Measurements from ENCODE around the gene UNC119. TPM values are rescaled to one million over a fixed set of nuclear protein-coding genes. Genes with fewer than 3 reads are reported as not detected.
A peak's percentile ranks its signal among the peaks of the same experiment; 100 is the strongest.
"Not testable (repeated sequence)": the region's sequence is repeated elsewhere in the genome, so short reads cannot be mapped to it uniquely, and the experiment has no call there.

UNC119 gene
- polyA plus RNA-seq, 1 donor from 2014 or later = 218 TPM

DNA sequence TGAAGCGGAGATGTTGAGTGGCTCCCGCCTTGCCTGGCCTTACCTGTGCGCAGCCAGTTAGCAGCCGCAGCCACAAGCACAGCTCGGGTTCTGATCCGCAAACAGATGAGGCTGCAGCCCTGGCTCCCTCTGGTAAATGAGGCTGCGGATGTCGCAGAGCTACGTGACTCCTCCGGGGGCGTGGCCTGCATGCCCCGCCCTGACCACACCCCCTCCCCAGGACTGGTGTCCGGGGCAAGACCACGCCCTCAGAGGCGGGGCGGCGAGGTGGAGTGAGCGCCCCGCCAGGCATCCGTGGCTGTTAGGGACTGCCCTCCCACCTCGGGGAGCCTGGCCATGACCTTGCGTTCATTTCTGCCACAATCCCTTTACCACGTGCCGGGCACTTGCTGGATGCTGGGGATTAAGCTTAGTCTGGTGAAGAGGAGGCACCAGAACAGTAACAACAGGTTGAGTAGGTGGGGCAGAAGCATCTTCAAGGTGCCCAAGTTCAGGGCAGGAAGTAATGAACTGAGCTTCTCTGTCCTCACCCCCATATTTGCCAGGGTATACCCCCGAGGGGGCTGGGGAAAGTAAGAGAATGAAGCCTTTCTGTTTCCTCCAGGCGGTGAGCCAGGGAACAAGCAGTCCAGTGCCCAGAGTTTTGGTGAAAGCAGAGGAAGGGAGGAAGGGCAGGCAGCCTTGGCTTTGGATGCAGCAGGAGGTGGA, 24.5 kb upstream of the UNC119 start, which contains the start of gene ALDOC:
TSS of gene ALDOC (minus strand) at position 138 of the 708 bp plus-strand sequence. CDS start 1,363 bp downstream, outside the sequence.
- H3F3A ChIP-seq (ENCODE audit: insufficient read depth, low read length, poor library complexity, severe bottlenecking) = no peaks in the 10 kb centered on the region
- no peaks in the 10 kb centered on the region for H3K79me2 ChIP-seq (replicated peaks; ENCODE audit: insufficient read depth, low read length)
- no peaks in the 10 kb centered on the region for H3K27me3 ChIP-seq (ENCODE audit: insufficient read depth, low read depth, low read length)
- TF ChIP-seq, protein P1, sequence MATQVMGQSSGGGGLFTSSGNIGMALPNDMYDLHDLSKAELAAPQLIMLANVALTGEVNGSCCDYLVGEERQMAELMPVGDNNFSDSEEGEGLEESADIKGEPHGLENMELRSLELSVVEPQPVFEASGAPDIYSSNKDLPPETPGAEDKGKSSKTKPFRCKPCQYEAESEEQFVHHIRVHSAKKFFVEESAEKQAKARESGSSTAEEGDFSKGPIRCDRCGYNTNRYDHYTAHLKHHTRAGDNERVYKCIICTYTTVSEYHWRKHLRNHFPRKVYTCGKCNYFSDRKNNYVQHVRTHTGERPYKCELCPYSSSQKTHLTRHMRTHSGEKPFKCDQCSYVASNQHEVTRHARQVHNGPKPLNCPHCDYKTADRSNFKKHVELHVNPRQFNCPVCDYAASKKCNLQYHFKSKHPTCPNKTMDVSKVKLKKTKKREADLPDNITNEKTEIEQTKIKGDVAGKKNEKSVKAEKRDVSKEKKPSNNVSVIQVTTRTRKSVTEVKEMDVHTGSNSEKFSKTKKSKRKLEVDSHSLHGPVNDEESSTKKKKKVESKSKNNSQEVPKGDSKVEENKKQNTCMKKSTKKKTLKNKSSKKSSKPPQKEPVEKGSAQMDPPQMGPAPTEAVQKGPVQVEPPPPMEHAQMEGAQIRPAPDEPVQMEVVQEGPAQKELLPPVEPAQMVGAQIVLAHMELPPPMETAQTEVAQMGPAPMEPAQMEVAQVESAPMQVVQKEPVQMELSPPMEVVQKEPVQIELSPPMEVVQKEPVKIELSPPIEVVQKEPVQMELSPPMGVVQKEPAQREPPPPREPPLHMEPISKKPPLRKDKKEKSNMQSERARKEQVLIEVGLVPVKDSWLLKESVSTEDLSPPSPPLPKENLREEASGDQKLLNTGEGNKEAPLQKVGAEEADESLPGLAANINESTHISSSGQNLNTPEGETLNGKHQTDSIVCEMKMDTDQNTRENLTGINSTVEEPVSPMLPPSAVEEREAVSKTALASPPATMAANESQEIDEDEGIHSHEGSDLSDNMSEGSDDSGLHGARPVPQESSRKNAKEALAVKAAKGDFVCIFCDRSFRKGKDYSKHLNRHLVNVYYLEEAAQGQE (IDR thresholded peaks at IDR 0.05; ENCODE audit: borderline replicate concordance) = no peak
- TF ChIP-seq RAD21 (conservative IDR thresholded peaks at IDR 0.05) (no peak), SMC3 (conservative IDR thresholded peaks at IDR 0.05; ENCODE audit: poor library complexity) (no peak), POLR2AphosphoS5 (IDR thresholded peaks at IDR 0.05) (peak; percentile 30)
- H3K9me3 ChIP-seq (ENCODE audit: low read length) = no peaks in the 10 kb centered on the region
- no peak within 1 kb of the TSS for H3K4me2 ChIP-seq (ENCODE audit: low read length)
- H3K4me3 ChIP-seq (ENCODE audit: low read length) = peak within 1 kb of the TSS; percentile 54
- no peaks in the 10 kb centered on the region for H4K20me1 ChIP-seq (ENCODE audit: insufficient read depth)
- no peak within 1 kb of the TSS for H3K9ac ChIP-seq (ENCODE audit: low read length)
- no peaks in the 10 kb centered on the region for H3K36me3 ChIP-seq (ENCODE audit: insufficient read depth, low read length)
- no peaks in the 10 kb centered on the region for H3K9me2 ChIP-seq (ENCODE audit: insufficient read depth, low read length)
- H3K27ac ChIP-seq (ENCODE audit: low read length) = no peak within 1 kb of the TSS
- no peak within 1 kb of the TSS for H2AFZ ChIP-seq (ENCODE audit: low read depth, low read length)

DNA sequence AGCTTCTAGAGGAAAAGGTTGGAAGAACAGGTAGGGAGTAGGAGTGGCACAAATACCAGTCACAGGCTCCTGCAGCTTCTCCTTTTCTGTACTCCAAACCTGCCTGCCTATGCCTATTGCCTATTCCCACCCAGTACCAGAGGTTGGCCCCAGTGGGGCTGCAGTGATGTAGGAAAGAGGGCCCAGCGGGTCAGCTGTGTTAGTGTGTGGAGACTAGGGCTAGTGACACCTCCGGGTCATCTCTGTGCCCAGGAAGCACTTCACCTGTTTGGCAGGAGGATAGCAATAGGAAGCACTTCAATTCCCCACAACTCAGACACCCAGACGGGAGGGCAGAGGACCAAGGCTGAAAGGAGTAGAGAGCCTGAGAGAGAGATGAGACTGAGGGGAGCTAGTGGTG, 23.6 kb upstream of the UNC119 start:
- not testable (repeated sequence) for H3K4me2 ChIP-seq (ENCODE audit: low read length); H2AFZ ChIP-seq (ENCODE audit: low read depth, low read length); H3K36me3 ChIP-seq (ENCODE audit: insufficient read depth, low read length); H3K27ac ChIP-seq (ENCODE audit: low read length); H3K9me2 ChIP-seq (ENCODE audit: insufficient read depth, low read length); H3F3A ChIP-seq (ENCODE audit: insufficient read depth, low read length, poor library complexity, severe bottlenecking); H3K79me2 ChIP-seq (replicated peaks; ENCODE audit: insufficient read depth, low read length); H3K9me3 ChIP-seq (ENCODE audit: low read length); H3K4me3 ChIP-seq (ENCODE audit: low read length); H3K27me3 ChIP-seq (ENCODE audit: insufficient read depth, low read depth, low read length); H4K20me1 ChIP-seq (ENCODE audit: insufficient read depth); H3K9ac ChIP-seq (ENCODE audit: low read length)

DNA sequence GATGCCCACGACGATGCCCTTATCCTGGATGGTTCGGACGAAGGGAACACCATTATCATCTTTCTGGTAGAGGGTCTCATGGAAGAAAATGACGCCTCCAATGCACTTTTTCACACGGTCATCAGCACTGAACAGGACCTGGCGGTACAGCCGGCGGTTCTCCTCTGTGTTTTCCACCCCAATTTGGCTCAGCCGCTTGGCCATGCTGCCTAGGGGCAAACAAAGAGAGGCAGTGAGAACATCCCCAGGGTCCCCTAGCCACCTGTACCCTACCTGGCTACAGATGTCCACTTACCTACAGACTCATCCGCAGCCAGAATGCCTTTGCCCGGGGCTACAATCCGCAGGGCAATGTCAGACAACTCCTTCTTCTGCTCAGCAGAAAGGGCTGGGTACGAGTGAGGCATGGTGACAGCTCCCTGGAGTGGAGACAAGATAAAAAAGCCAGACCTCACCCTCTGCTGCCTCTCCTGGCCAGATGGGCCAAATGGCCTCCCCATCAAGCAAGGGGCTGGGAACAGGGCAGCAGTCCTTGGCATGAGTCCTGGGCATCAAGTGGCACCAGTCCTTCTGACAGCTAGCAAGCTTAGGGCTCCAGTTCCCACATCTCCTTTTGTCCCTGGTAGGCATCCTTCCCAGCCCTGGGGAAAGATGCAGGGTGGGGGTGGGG, 22.8 kb upstream of the UNC119 start:
- Histone ChIP-seq H3K9ac (ENCODE audit: low read length) (no peak overlapping the region), H3K36me3 (ENCODE audit: insufficient read depth, low read length) (no peaks in the 10 kb centered on the region), H3K27ac (ENCODE audit: low read length) (no peak overlapping the region), H3F3A (ENCODE audit: insufficient read depth, low read length, poor library complexity, severe bottlenecking) (no peaks in the 10 kb centered on the region), H3K4me3 (ENCODE audit: low read length) (no peak overlapping the region), H3K4me2 (ENCODE audit: low read length) (no peak overlapping the region), H3K9me2 (ENCODE audit: insufficient read depth, low read length) (no peaks in the 10 kb centered on the region), H3K27me3 (ENCODE audit: insufficient read depth, low read depth, low read length) (no peaks in the 10 kb centered on the region), H3K9me3 (ENCODE audit: low read length) (no peaks in the 10 kb centered on the region), H2AFZ (ENCODE audit: low read depth, low read length) (no peak overlapping the region), H4K20me1 (ENCODE audit: insufficient read depth) (no peaks in the 10 kb centered on the region), H3K79me2 (replicated peaks; ENCODE audit: insufficient read depth, low read length) (peaks cover 4% of the 10 kb centered on the region)
- TF ChIP-seq, protein P2, sequence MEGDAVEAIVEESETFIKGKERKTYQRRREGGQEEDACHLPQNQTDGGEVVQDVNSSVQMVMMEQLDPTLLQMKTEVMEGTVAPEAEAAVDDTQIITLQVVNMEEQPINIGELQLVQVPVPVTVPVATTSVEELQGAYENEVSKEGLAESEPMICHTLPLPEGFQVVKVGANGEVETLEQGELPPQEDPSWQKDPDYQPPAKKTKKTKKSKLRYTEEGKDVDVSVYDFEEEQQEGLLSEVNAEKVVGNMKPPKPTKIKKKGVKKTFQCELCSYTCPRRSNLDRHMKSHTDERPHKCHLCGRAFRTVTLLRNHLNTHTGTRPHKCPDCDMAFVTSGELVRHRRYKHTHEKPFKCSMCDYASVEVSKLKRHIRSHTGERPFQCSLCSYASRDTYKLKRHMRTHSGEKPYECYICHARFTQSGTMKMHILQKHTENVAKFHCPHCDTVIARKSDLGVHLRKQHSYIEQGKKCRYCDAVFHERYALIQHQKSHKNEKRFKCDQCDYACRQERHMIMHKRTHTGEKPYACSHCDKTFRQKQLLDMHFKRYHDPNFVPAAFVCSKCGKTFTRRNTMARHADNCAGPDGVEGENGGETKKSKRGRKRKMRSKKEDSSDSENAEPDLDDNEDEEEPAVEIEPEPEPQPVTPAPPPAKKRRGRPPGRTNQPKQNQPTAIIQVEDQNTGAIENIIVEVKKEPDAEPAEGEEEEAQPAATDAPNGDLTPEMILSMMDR (IDR thresholded peaks at IDR 0.05; ENCODE audit: poor library complexity, severe bottlenecking) = no peak
- TF ChIP-seq RAD21 (conservative IDR thresholded peaks at IDR 0.05) (no peak), SMC3 (conservative IDR thresholded peaks at IDR 0.05; ENCODE audit: poor library complexity) (no peak), EZH2 (IDR thresholded peaks at IDR 0.05; ENCODE audit: borderline replicate concordance, insufficient read depth, low read length, poor library complexity, severe bottlenecking) (no peak)

All from neural cell (in vitro differentiated cells).